Duodenal mucosa (tissue), 2 donors: ENCODE data around the gene TSSC4.
"Not testable (repeated sequence)": the region's sequence is repeated elsewhere in the genome, so short reads cannot be mapped to it uniquely, and the experiment has no call there.

ENCODE experiments used
- H3K27ac ChIP-seq: one replicate; pipeline ENCODE4 v1.7.0; 2013; ENCODE audit warnings: low read depth, low read length
- H3K27me3 ChIP-seq, 2 donors: one replicate each; pipeline ENCODE4 v1.7.0; 2013; ENCODE audit warnings: low read length in 2 of 2, control low read depth in 1 of 2; ENCODE audit not compliant: insufficient read depth in 2 of 2, control insufficient read depth in 1 of 2
- H3K36me3 ChIP-seq, 2 donors: one replicate each; pipeline ENCODE4 v1.7.0; 2013; ENCODE audit warnings: low read length in 2 of 2, control low read depth in 1 of 2; ENCODE audit not compliant: insufficient read depth in 2 of 2, control insufficient read depth in 1 of 2
- H3K4me1 ChIP-seq, 2 donors: one replicate each; pipeline ENCODE4 v1.7.0; 2013; ENCODE audit warnings: low read length in 2 of 2, control low read depth in 1 of 2; ENCODE audit not compliant: insufficient read depth in 2 of 2, control insufficient read depth in 1 of 2
- H3K4me3 ChIP-seq, 2 donors: one replicate each; pipeline ENCODE4 v1.7.0; 2013; ENCODE audit warnings: low read length in 2 of 2, low read depth in 1 of 2
- H3K9ac ChIP-seq, 2 donors: one replicate each; pipeline ENCODE4 v1.7.0; 2013; ENCODE audit warnings: low read length in 2 of 2, low read depth in 1 of 2
- H3K9me3 ChIP-seq, 2 donors: one replicate each; pipeline ENCODE4 v1.7.0; 2013; ENCODE audit warnings: low read length in 2 of 2, control low read depth in 1 of 2; ENCODE audit not compliant: control insufficient read depth in 1 of 2

The TSSC4 gene

GRCh38 chr11:2362414-2362813 is 38.1 kb upstream of the TSSC4 start:
- H3K27ac ChIP-seq: no peak overlapping the region
- H3K4me3 ChIP-seq: no peak overlapping the region
- no peaks in the 10 kb centered on the region for H3K36me3 ChIP-seq
- H3K9ac ChIP-seq: no peak overlapping the region
- no peaks in the 10 kb centered on the region for H3K9me3 ChIP-seq
- no peaks in the 10 kb centered on the region for H3K4me1 ChIP-seq
- no peaks in the 10 kb centered on the region for H3K27me3 ChIP-seq

GRCh38 chr11:2363130-2363529 is 37.4 kb upstream of the TSSC4 start:
- Histone ChIP-seq H3K27ac (no peak overlapping the region), H3K9me3 (no peaks in the 10 kb centered on the region), H3K27me3 (no peaks in the 10 kb centered on the region), H3K9ac (no peak overlapping the region), H3K4me3 (no peak overlapping the region), H3K4me1 (no peaks in the 10 kb centered on the region), H3K36me3 (no peaks in the 10 kb centered on the region)

GRCh38 chr11:2363577-2364370 is 36.8 kb upstream of the TSSC4 start:
- H3K4me1 ChIP-seq: no peaks in the 10 kb centered on the region
- H3K36me3 ChIP-seq: no peaks in the 10 kb centered on the region
- H3K9ac ChIP-seq: no peak overlapping the region
- H3K27ac ChIP-seq: no peak overlapping the region
- no peak overlapping the region for H3K4me3 ChIP-seq
- H3K9me3 ChIP-seq: no peaks in the 10 kb centered on the region
- no peaks in the 10 kb centered on the region for H3K27me3 ChIP-seq

GRCh38 chr11:2364386-2364785 is 36.2 kb upstream of the TSSC4 start:
- not testable (repeated sequence) for H3K27ac ChIP-seq, H3K36me3 ChIP-seq

GRCh38 chr11:2365571-2366210 is 34.9 kb upstream of the TSSC4 start:
- no peak overlapping the region for H3K4me3 ChIP-seq
- no peaks in the 10 kb centered on the region for H3K27me3 ChIP-seq
- H3K9ac ChIP-seq: no peak overlapping the region
- no peak overlapping the region for H3K27ac ChIP-seq
- no peaks in the 10 kb centered on the region for H3K4me1 ChIP-seq
- no peaks in the 10 kb centered on the region for H3K36me3 ChIP-seq
- no peaks in the 10 kb centered on the region for H3K9me3 ChIP-seq

More at GRCh38 chr11:2364386-2364785, 36.2 kb upstream of the TSSC4 start:
- not testable (repeated sequence) for H3K27me3 ChIP-seq, H3K4me1 ChIP-seq, H3K4me3 ChIP-seq, H3K9ac ChIP-seq, H3K9me3 ChIP-seq

GRCh38 chr11:2366276-2366675 is 34.3 kb upstream of the TSSC4 start:
- H3K4me3 ChIP-seq: no peak overlapping the region
- no peaks in the 10 kb centered on the region for H3K36me3 ChIP-seq
- H3K27ac ChIP-seq: no peak overlapping the region
- H3K27me3 ChIP-seq: no peaks in the 10 kb centered on the region
- no peaks in the 10 kb centered on the region for H3K9me3 ChIP-seq
- H3K9ac ChIP-seq: no peak overlapping the region
- no peaks in the 10 kb centered on the region for H3K4me1 ChIP-seq

- Histone ChIP-seq H3K27me3 (no peaks in the 10 kb centered on the region), H3K9me3 (no peaks in the 10 kb centered on the region), H3K36me3 (no peaks in the 10 kb centered on the region), H3K9ac (no peak overlapping the region), H3K27ac (no peak overlapping the region), H3K4me3 (no peak overlapping the region), H3K4me1 (no peaks in the 10 kb centered on the region)
Measured at GRCh38 chr11:2366733-2367132, 33.8 kb upstream of the TSSC4 start.

- Histone ChIP-seq H3K4me3 (no peak overlapping the region), H3K9ac (no peak overlapping the region)
Measured at GRCh38 chr11:2367266-2368160, 33.0 kb upstream of the TSSC4 start.

GRCh38 chr11:2368178-2368850 is 32.2 kb upstream of the TSSC4 start:
- Histone ChIP-seq H3K36me3 (no peaks in the 10 kb centered on the region), H3K27ac (no peak overlapping the region), H3K9me3 (no peaks in the 10 kb centered on the region), H3K4me3 (no peak overlapping the region), H3K4me1 (no peaks in the 10 kb centered on the region), H3K9ac (no peak overlapping the region), H3K27me3 (no peaks in the 10 kb centered on the region)

More at GRCh38 chr11:2367266-2368160, 33.0 kb upstream of the TSSC4 start:
- Histone ChIP-seq H3K36me3 (no peaks in the 10 kb centered on the region), H3K9me3 (no peaks in the 10 kb centered on the region), H3K27ac (no peak overlapping the region), H3K27me3 (no peaks in the 10 kb centered on the region), H3K4me1 (no peaks in the 10 kb centered on the region)
